KOPT-K1 (cell line): Measurements from ENCODE around the gene THNSL1.

ENCODE experiments used
- H3K27ac ChIP-seq: fragments of 200-600 bp; sonication (generic); 2 replicates; pipeline ENCODE4 v1.5.1; 2016; ENCODE audit warnings: antibody characterized with exemption, mild to moderate bottlenecking, low read depth, low read length; ENCODE audit not compliant: poor library complexity, severe bottlenecking
- H3K36me3 ChIP-seq: fragments of 200-600 bp; sonication (generic); 2 replicates; pipeline ENCODE4 v1.5.1; 2017; ENCODE audit warnings: antibody characterized with exemption, mild to moderate bottlenecking, low read length, moderate library complexity; ENCODE audit not compliant: insufficient read depth
- H3K9me3 ChIP-seq: fragments of 200-600 bp; sonication (generic); 2 replicates; pipeline ENCODE4 v1.5.1; 2017; ENCODE audit warnings: antibody characterized with exemption, low read length, mild to moderate bottlenecking; ENCODE audit not compliant: insufficient read depth, poor library complexity, severe bottlenecking

The THNSL1 gene

GRCh38 chr10:25026463-25026862 is 10.1 kb downstream of the THNSL1 start:
- Histone ChIP-seq H3K9me3 (no peaks in the 10 kb centered on the region), H3K27ac (no peak overlapping the region)

GRCh38 chr10:25028711-25029110 is 12.3 kb downstream of the THNSL1 start:
- no peak overlapping the region for H3K27ac ChIP-seq
- peaks cover 5% of the 10 kb centered on the region; the same call in 1 of the 2 replicates for H3K36me3 ChIP-seq
- H3K9me3 ChIP-seq = no peaks in the 10 kb centered on the region

More at GRCh38 chr10:25026463-25026862, 10.1 kb downstream of the THNSL1 start:
- peaks cover 5% of the 10 kb centered on the region for H3K36me3 ChIP-seq

GRCh38 chr10:25029519-25029918 is 13.1 kb downstream of the THNSL1 start:
- H3K27ac ChIP-seq = no peak overlapping the region
- 0 out of 2 replicates have a peak, but pooled peaks cover 5% of the 10 kb centered on the region for H3K36me3 ChIP-seq
- H3K9me3 ChIP-seq = no peaks in the 10 kb centered on the region

GRCh38 chr10:25036381-25036780 is 20.0 kb downstream of the THNSL1 start:
- H3K36me3 ChIP-seq = no peaks in the 10 kb centered on the region
- no peaks in the 10 kb centered on the region for H3K9me3 ChIP-seq

GRCh38 chr10:25038325-25038724 is 21.9 kb downstream of the THNSL1 start:
- Histone ChIP-seq H3K27ac (no peak overlapping the region), H3K36me3 (no peaks in the 10 kb centered on the region), H3K9me3 (no peaks in the 10 kb centered on the region)

More at GRCh38 chr10:25036381-25036780, 20.0 kb downstream of the THNSL1 start:
- H3K27ac ChIP-seq = no peak overlapping the region

GRCh38 chr10:25039531-25039930 is 23.1 kb downstream of the THNSL1 start:
- Histone ChIP-seq H3K36me3 (no peaks in the 10 kb centered on the region), H3K27ac (no peak overlapping the region), H3K9me3 (no peaks in the 10 kb centered on the region)

- no peak overlapping the region for H3K27ac ChIP-seq
- H3K9me3 ChIP-seq = no peaks in the 10 kb centered on the region
- no peaks in the 10 kb centered on the region for H3K36me3 ChIP-seq
Observed at GRCh38 chr10:25046641-25047040, 30.2 kb downstream of the THNSL1 start.

GRCh38 chr10:25047088-25047487 is 30.7 kb downstream of the THNSL1 start:
- H3K9me3 ChIP-seq = no peaks in the 10 kb centered on the region
- H3K27ac ChIP-seq = no peak overlapping the region
- no peaks in the 10 kb centered on the region for H3K36me3 ChIP-seq

- Histone ChIP-seq H3K9me3 (no peaks in the 10 kb centered on the region), H3K36me3 (no peaks in the 10 kb centered on the region), H3K27ac (no peak overlapping the region)
Observed at GRCh38 chr10:25047591-25048301, 31.3 kb downstream of the THNSL1 start.

- Histone ChIP-seq H3K27ac (no peak overlapping the region), H3K9me3 (no peaks in the 10 kb centered on the region), H3K36me3 (no peaks in the 10 kb centered on the region)
Observed at GRCh38 chr10:25048450-25048849, 32.0 kb downstream of the THNSL1 start.

GRCh38 chr10:25049966-25050365 is 33.6 kb downstream of the THNSL1 start:
- Histone ChIP-seq H3K9me3 (no peaks in the 10 kb centered on the region), H3K27ac (no peak overlapping the region)

GRCh38 chr10:25050402-25050801 is 34.0 kb downstream of the THNSL1 start:
- no peak overlapping the region for H3K27ac ChIP-seq
- H3K36me3 ChIP-seq = no peaks in the 10 kb centered on the region
- H3K9me3 ChIP-seq = no peaks in the 10 kb centered on the region

More at GRCh38 chr10:25049966-25050365, 33.6 kb downstream of the THNSL1 start:
- H3K36me3 ChIP-seq = no peaks in the 10 kb centered on the region

- no peaks in the 10 kb centered on the region for H3K36me3 ChIP-seq
- H3K27ac ChIP-seq = no peak overlapping the region
- no peaks in the 10 kb centered on the region for H3K9me3 ChIP-seq
Observed at GRCh38 chr10:25052012-25052411, 35.6 kb downstream of the THNSL1 start.

GRCh38 chr10:25056726-25057125 is 40.3 kb downstream of the THNSL1 start:
- no peaks in the 10 kb centered on the region for H3K36me3 ChIP-seq

GRCh38 chr10:25057886-25058285 is 41.5 kb downstream of the THNSL1 start:
- Histone ChIP-seq H3K27ac (no peak overlapping the region), H3K36me3 (no peaks in the 10 kb centered on the region), H3K9me3 (no peaks in the 10 kb centered on the region)

More at GRCh38 chr10:25056726-25057125, 40.3 kb downstream of the THNSL1 start:
- no peaks in the 10 kb centered on the region for H3K9me3 ChIP-seq
- H3K27ac ChIP-seq = no peak overlapping the region

GRCh38 chr10:25059990-25060389 is 43.6 kb downstream of the THNSL1 start:
- Histone ChIP-seq H3K9me3 (no peaks in the 10 kb centered on the region), H3K27ac (no peak overlapping the region)

More at GRCh38 chr10:25059990-25060389, 43.6 kb downstream of the THNSL1 start:
- no peaks in the 10 kb centered on the region for H3K36me3 ChIP-seq
